BLaER1 (cell line): Measurements from ENCODE around the gene SHTN1.

Source experiments
- H3K27ac ChIP-seq: shearing (Covaris generic); formaldehyde crosslinking; 2 replicates; pipeline ENCODE4 v1.8.1; 2022
- H3K27me3 ChIP-seq: shearing (Covaris generic); formaldehyde crosslinking; 2 replicates; pipeline ENCODE4 v1.8.1; 2022
- H3K36me3 ChIP-seq: shearing (Covaris generic); formaldehyde crosslinking; 2 replicates; pipeline ENCODE4 v1.8.1; 2022
- H3K4me1 ChIP-seq: shearing (Covaris generic); formaldehyde crosslinking; 2 replicates; pipeline ENCODE4 v1.8.1; 2022
- H3K4me2 ChIP-seq: shearing (Covaris generic); formaldehyde crosslinking; 2 replicates; pipeline ENCODE4 v1.8.1; 2022
- H3K4me3 ChIP-seq: shearing (Covaris generic); formaldehyde crosslinking; 2 replicates; pipeline ENCODE4 v1.8.1; 2022
- H3K9ac ChIP-seq: shearing (Covaris generic); formaldehyde crosslinking; 2 replicates; pipeline ENCODE4 v1.8.1; 2022
- H3K9me3 ChIP-seq: shearing (Covaris generic); formaldehyde crosslinking; 2 replicates; pipeline ENCODE4 v1.8.1; 2022
- H4K20me1 ChIP-seq: shearing (Covaris generic); formaldehyde crosslinking; 2 replicates; pipeline ENCODE4 v1.8.1; 2022
- Cebpa-rat ChIP-seq: shearing (Covaris generic); IDR thresholded peaks from 2 replicates; pipeline ENCODE4 v1.8.1; 2022

Gene SHTN1

GRCh38 chr10:117002206-117002605 is 2.8 kb downstream of the SHTN1 start:
- no peak overlapping the region for H3K4me2 ChIP-seq
- no peaks in the 10 kb centered on the region for H4K20me1 ChIP-seq
- H3K9me3 ChIP-seq, result peaks cover 13% of the 10 kb centered on the region
- H3K27ac ChIP-seq, result no peak overlapping the region
- H3K4me3 ChIP-seq, result no peak overlapping the region
- H3K27me3 ChIP-seq, result no peaks in the 10 kb centered on the region
- no peak overlapping the region for H3K9ac ChIP-seq
- H3K36me3 ChIP-seq, result no peaks in the 10 kb centered on the region
- no peak for TF ChIP-seq Cebpa-rat
- no peaks in the 10 kb centered on the region for H3K4me1 ChIP-seq

DNA sequence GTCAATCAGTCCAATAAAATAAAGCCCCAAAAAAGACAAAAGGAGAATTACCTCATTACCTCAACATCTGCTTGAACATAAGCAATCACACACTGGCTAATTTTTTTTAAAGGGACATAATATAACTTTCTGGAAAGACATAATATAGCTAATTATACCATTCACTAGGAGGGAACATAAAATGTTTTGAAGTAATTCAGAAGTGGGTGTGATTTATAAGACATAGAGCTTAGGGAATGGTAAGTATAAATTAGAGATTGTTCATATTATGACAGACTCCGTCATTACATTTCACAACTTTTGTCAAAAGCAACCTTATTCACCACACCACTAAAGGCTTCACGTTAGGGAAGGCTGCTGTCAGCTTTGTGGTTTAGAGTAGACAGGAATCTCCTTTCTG is 3.8 kb downstream of the SHTN1 start:
- no peak for TF ChIP-seq Cebpa-rat

GRCh38 chr10:117000580-117000979 is 4.4 kb downstream of the SHTN1 start:
- Histone ChIP-seq H3K36me3 (no peaks in the 10 kb centered on the region), H3K27me3 (no peaks in the 10 kb centered on the region), H4K20me1 (no peaks in the 10 kb centered on the region), H3K27ac (no peak overlapping the region), H3K4me1 (no peaks in the 10 kb centered on the region), H3K4me3 (no peak overlapping the region), H3K4me2 (no peak overlapping the region), H3K9ac (no peak overlapping the region), H3K9me3 (peaks cover 11% of the 10 kb centered on the region)
- TF ChIP-seq Cebpa-rat, result no peak

More for the DNA sequence above, 3.8 kb downstream of the SHTN1 start:
- no peak overlapping the region for H3K4me2 ChIP-seq
- no peaks in the 10 kb centered on the region for H4K20me1 ChIP-seq
- no peaks in the 10 kb centered on the region for H3K27me3 ChIP-seq
- H3K9me3 ChIP-seq, result peaks cover 13% of the 10 kb centered on the region
- H3K27ac ChIP-seq, result no peak overlapping the region
- no peaks in the 10 kb centered on the region for H3K36me3 ChIP-seq
- no peak overlapping the region for H3K9ac ChIP-seq
- no peaks in the 10 kb centered on the region for H3K4me1 ChIP-seq
- H3K4me3 ChIP-seq, result no peak overlapping the region

GRCh38 chr10:116998172-116998571 is 6.8 kb downstream of the SHTN1 start:
- TF ChIP-seq Cebpa-rat, result no peak

GRCh38 chr10:116997015-116997414 is 8.0 kb downstream of the SHTN1 start:
- Histone ChIP-seq H3K4me3 (no peak overlapping the region), H3K27ac (no peak overlapping the region), H3K9ac (no peak overlapping the region), H3K4me2 (no peak overlapping the region), H3K27me3 (no peaks in the 10 kb centered on the region), H4K20me1 (no peaks in the 10 kb centered on the region), H3K36me3 (no peaks in the 10 kb centered on the region), H3K9me3 (no peaks in the 10 kb centered on the region), H3K4me1 (no peaks in the 10 kb centered on the region)
- no peak for TF ChIP-seq Cebpa-rat

More at GRCh38 chr10:116998172-116998571, 6.8 kb downstream of the SHTN1 start:
- no peak overlapping the region for H3K4me3 ChIP-seq
- H3K9ac ChIP-seq, result no peak overlapping the region
- H3K27me3 ChIP-seq, result no peaks in the 10 kb centered on the region
- no peaks in the 10 kb centered on the region for H4K20me1 ChIP-seq
- H3K4me1 ChIP-seq, result no peaks in the 10 kb centered on the region
- H3K4me2 ChIP-seq, result no peak overlapping the region
- H3K36me3 ChIP-seq, result no peaks in the 10 kb centered on the region
- no peak overlapping the region for H3K27ac ChIP-seq
- no peaks in the 10 kb centered on the region for H3K9me3 ChIP-seq

GRCh38 chr10:116995648-116996047 is 9.3 kb downstream of the SHTN1 start:
- H3K4me1 ChIP-seq, result no peaks in the 10 kb centered on the region
- no peaks in the 10 kb centered on the region for H4K20me1 ChIP-seq
- TF ChIP-seq Cebpa-rat, result no peak
- no peaks in the 10 kb centered on the region for H3K36me3 ChIP-seq
- no peak overlapping the region for H3K9ac ChIP-seq
- no peak overlapping the region for H3K27ac ChIP-seq
- H3K4me2 ChIP-seq, result no peak overlapping the region
- no peaks in the 10 kb centered on the region for H3K9me3 ChIP-seq
- no peaks in the 10 kb centered on the region for H3K27me3 ChIP-seq
- no peak overlapping the region for H3K4me3 ChIP-seq

GRCh38 chr10:116994113-116994890 is 10.7 kb downstream of the SHTN1 start:
- H3K4me3 ChIP-seq, result no peak overlapping the region
- H3K9me3 ChIP-seq, result no peaks in the 10 kb centered on the region
- H3K4me1 ChIP-seq, result no peaks in the 10 kb centered on the region
- no peak overlapping the region for H3K27ac ChIP-seq
- no peaks in the 10 kb centered on the region for H3K36me3 ChIP-seq
- H3K9ac ChIP-seq, result no peak overlapping the region
- TF ChIP-seq Cebpa-rat, result no peak
- H4K20me1 ChIP-seq, result no peaks in the 10 kb centered on the region
- no peak overlapping the region for H3K4me2 ChIP-seq
- no peaks in the 10 kb centered on the region for H3K27me3 ChIP-seq

DNA sequence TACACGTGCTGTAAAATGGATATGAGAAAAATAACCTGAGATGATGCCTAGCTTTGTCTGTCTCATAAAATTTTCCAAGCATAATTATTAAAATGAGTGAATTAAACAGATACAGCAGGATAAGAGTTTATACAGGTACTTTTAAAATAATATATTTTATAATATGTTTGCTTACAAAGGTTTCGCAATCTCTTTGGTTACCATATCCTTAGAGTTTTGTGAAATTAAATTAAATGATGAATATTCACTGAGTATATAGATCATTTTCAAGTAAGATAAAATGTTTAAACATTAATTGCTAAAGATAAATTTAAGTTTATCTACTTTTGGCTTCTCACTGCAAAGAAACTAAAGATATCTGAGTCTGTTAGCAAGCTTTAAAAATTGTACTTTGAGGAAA is 11.4 kb downstream of the SHTN1 start:
- Histone ChIP-seq H3K9me3 (no peaks in the 10 kb centered on the region), H3K27ac (no peak overlapping the region), H3K4me3 (no peak overlapping the region), H3K4me1 (no peaks in the 10 kb centered on the region), H4K20me1 (no peaks in the 10 kb centered on the region), H3K27me3 (no peaks in the 10 kb centered on the region), H3K4me2 (no peak overlapping the region), H3K36me3 (no peaks in the 10 kb centered on the region), H3K9ac (no peak overlapping the region)
- no peak for TF ChIP-seq Cebpa-rat

DNA sequence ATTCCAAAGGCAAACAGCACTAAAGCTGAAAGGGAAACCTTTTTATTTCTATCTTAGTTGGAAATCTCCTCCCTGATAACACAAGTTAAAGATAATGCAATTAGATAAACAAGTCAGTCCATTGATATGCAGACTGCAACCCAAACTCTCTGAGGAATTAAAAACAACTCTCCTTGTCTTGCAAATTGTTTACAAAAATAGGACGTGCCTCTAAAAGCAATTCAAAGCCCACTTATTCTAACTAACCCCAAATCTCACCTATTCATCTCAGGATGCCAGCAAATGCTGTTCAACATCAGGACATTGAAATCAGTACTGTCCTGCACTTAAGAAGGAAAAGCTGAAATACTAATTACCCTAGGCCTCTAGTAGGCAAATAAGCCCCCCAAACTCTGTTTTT is 12.8 kb downstream of the SHTN1 start:
- H3K4me1 ChIP-seq, result no peaks in the 10 kb centered on the region
- no peak for TF ChIP-seq Cebpa-rat
- no peaks in the 10 kb centered on the region for H3K36me3 ChIP-seq
- no peak overlapping the region for H3K4me2 ChIP-seq
- H4K20me1 ChIP-seq, result no peaks in the 10 kb centered on the region
- H3K27ac ChIP-seq, result no peak overlapping the region
- no peak overlapping the region for H3K9ac ChIP-seq
- no peaks in the 10 kb centered on the region for H3K9me3 ChIP-seq
- H3K4me3 ChIP-seq, result no peak overlapping the region
- H3K27me3 ChIP-seq, result no peaks in the 10 kb centered on the region

DNA sequence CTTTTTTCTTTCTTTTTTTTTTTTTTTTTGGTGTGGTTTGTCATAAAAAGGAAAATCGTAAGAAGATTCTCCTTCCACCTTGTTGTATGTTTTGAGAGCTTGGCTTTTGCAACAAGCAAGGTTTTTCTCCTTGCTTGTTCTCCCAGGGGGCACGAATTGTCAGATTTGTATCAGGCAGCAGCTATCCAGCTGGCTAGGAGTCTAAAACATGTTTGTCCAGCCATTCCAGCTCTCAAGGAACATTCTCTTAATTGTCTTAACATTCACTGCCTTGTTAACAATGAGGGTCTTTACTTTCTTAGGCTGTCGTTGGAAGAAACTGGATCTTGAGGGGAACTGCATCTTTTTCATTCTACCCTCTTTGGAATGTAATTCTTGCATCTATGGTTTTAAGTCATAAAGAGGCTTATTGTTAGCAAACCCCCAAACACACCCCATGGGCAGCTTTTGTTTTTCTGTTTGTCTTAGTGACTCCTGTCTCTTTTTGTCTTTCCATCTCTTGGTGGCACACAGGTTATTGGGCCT is 14.6 kb downstream of the SHTN1 start:
- Histone ChIP-seq H3K9ac (no peak overlapping the region), H3K27ac (no peak overlapping the region), H3K36me3 (no peaks in the 10 kb centered on the region), H3K27me3 (no peaks in the 10 kb centered on the region), H3K4me3 (no peak overlapping the region), H3K4me2 (no peak overlapping the region), H3K4me1 (no peaks in the 10 kb centered on the region), H3K9me3 (no peaks in the 10 kb centered on the region), H4K20me1 (no peaks in the 10 kb centered on the region)
- TF ChIP-seq Cebpa-rat, result no peak
